Aorta (tissue), 5 donors: Measurements from ENCODE around the gene CBS. TPM values are rescaled to one million over a fixed set of nuclear protein-coding genes. Genes with fewer than 3 reads are reported as not detected.
"Not testable (repeated sequence)": the region's sequence is repeated elsewhere in the genome, so short reads cannot be mapped to it uniquely, and the experiment has no call there.

Experiments used
- ATAC-seq: fragments of 200-7000 bp; cut with Tn5 transposase; one replicate; pipeline ENCODE4 v1.9.1; 2022; ENCODE audit warnings: moderate library complexity; ENCODE audit not compliant: low FRiP score
- DNase-seq, 2 donors: peaks; one replicate each; pipeline ENCODE4 v3.0.0-alpha.2; 2020
- H3K27ac ChIP-seq, 2 donors: one replicate each; pipeline ENCODE4 v1.5.1; 2013; ENCODE audit warnings: low read length in 2 of 2, mild to moderate bottlenecking in 2 of 2, moderate library complexity in 2 of 2, control low read depth in 1 of 2, inconsistent platforms in 1 of 2, low read depth in 1 of 2
- H3K27me3 ChIP-seq, 2 donors: one replicate each; pipeline ENCODE4 v1.6.1; 2013; ENCODE audit warnings: control low read depth in 1 of 2, low read length in 1 of 2, mild to moderate bottlenecking in 1 of 2, moderate library complexity in 1 of 2; ENCODE audit not compliant: insufficient read depth in 2 of 2, control insufficient read depth in 1 of 2
- H3K36me3 ChIP-seq, 2 donors: one replicate each; pipeline ENCODE4 v1.6.1; 2013; ENCODE audit warnings: control low read depth in 1 of 2, low read length in 1 of 2, mild to moderate bottlenecking in 1 of 2; ENCODE audit not compliant: insufficient read depth in 2 of 2, control insufficient read depth in 1 of 2
- H3K4me1 ChIP-seq, 2 donors: one replicate each; pipeline ENCODE4 v1.6.1; 2013; ENCODE audit warnings: low read length in 2 of 2, control low read depth in 1 of 2, mild to moderate bottlenecking in 1 of 2, moderate library complexity in 1 of 2; ENCODE audit not compliant: insufficient read depth in 2 of 2, control insufficient read depth in 1 of 2
- H3K4me3 ChIP-seq, 2 donors: one replicate each; pipeline ENCODE4 v1.5.1; 2013; ENCODE audit warnings: low read length in 2 of 2, control low read depth in 1 of 2, mild to moderate bottlenecking in 1 of 2
- H3K9me3 ChIP-seq: one replicate; pipeline ENCODE4 v1.6.1; 2013; ENCODE audit warnings: mild to moderate bottlenecking, low read length; ENCODE audit not compliant: control insufficient read depth
- whole genome bisulfite sequencing, 2 donors: extraction: QIAGEN DNeasy Blood & Tissue Kit; methylation state at CpG; one replicate each; pipeline ENCODE4 v1.1.7; 2013; 5-methylcytosine and 5-hydroxymethylcytosine counted together
- intact Hi-C, 2 donors: fragments of 100-400 bp; cut with DNase I; formaldehyde crosslinking; loops; one replicate each; pipeline versions ENCODE4 v1.14.2 to v1.15.0; 2022
- polyA plus RNA-seq, 2 donors: library from polyadenylated mRNA; stranded (reverse); fragments of 200-250 nt; gene quantifications; one replicate each; pipeline ENCODE4 v1.2.3, GENCODE V29; 2013
- total RNA-seq, 2 donors: library from RNA; stranded (reverse); fragmentation: NEBNext Ultra II Directional; extraction: Animal tissue kit (Norgen Biotek cat#: 25700); gene quantifications; one replicate each; pipeline ENCODE4 v1.2.1, GENCODE V29; 2021
- donor health status: healthy with polysubstance abuse.
- donor health status: Bipolar disorder and iron deficiency.
- donor health status: DM: no; HTN: no; CAD: no.
- donor health status: DM: no; HTN: no; CAD: no.
- donor health status: DM: yes; HTN: yes; CAD: no.

CBS gene
- total and polyA plus RNA-seq, 4 donors, result 9.2 to 38.1 (median 20.4) TPM

GRCh38 chr21:43053112-43053511 lies 22.5 kb downstream of the CBS start:
- not testable (repeated sequence) for H3K27ac ChIP-seq

GRCh38 chr21:43045876-43046821 lies 29.5 kb downstream of the CBS start:
- H3K27ac ChIP-seq, H3K4me1 ChIP-seq, H3K9me3 ChIP-seq, intact Hi-C loops, H3K27me3 ChIP-seq, H3K4me3 ChIP-seq, H3K36me3 ChIP-seq, DNase-seq, ATAC-seq: not testable (repeated sequence)
- WGBS, 2 donors, result 37 to 39% methylated on average over 16 to 18 of the region's 21 CpGs

More at GRCh38 chr21:43053112-43053511, 22.5 kb downstream of the CBS start:
- H3K27me3 ChIP-seq, H3K9me3 ChIP-seq, intact Hi-C loops, H3K36me3 ChIP-seq, ATAC-seq, DNase-seq, H3K4me3 ChIP-seq, H3K4me1 ChIP-seq: not testable (repeated sequence)
- no CpG with 5 or more reads among the region's 13 CpGs for WGBS, 2 donors

GRCh38 chr21:43045165-43045875 lies 30.3 kb downstream of the CBS start:
- 21 to 28% methylated on average over 6 to 8 of the region's 17 CpGs for WGBS, 2 donors
- H3K27ac ChIP-seq, result peak overlapping the region in 1 of 2 donors; percentile 25
- not testable (repeated sequence) for DNase-seq

GRCh38 chr21:43044547-43044946 lies 31.1 kb downstream of the CBS start:
- ATAC-seq, H3K27ac ChIP-seq, DNase-seq, H3K36me3 ChIP-seq, intact Hi-C loops, H3K27me3 ChIP-seq, H3K9me3 ChIP-seq, H3K4me3 ChIP-seq, H3K4me1 ChIP-seq: not testable (repeated sequence)
- 53 to 83% methylated on average over 6 to 12 of the region's 14 CpGs for WGBS, 2 donors

More at GRCh38 chr21:43045165-43045875, 30.3 kb downstream of the CBS start:
- H3K36me3 ChIP-seq, H3K4me3 ChIP-seq, H3K9me3 ChIP-seq, H3K27me3 ChIP-seq, intact Hi-C loops, H3K4me1 ChIP-seq: not testable (repeated sequence)
- peak; percentile 86 for ATAC-seq

- intact Hi-C loops, result not testable (repeated sequence)
These were observed 32.3 kb downstream of the CBS start for GRCh38 chr21:43043291-43043690.

GRCh38 chr21:43042169-43042568 lies 33.5 kb downstream of the CBS start:
- intact Hi-C loops, H3K36me3 ChIP-seq, H3K27ac ChIP-seq, ATAC-seq, DNase-seq, H3K9me3 ChIP-seq, H3K4me1 ChIP-seq, H3K4me3 ChIP-seq, H3K27me3 ChIP-seq: not testable (repeated sequence)
- 68 to 74% methylated on average over 5 of the region's 5 CpGs for WGBS, 2 donors

More at GRCh38 chr21:43043291-43043690, 32.3 kb downstream of the CBS start:
- H3K27me3 ChIP-seq, H3K4me1 ChIP-seq, H3K9me3 ChIP-seq, H3K27ac ChIP-seq, DNase-seq, H3K36me3 ChIP-seq, ATAC-seq, H3K4me3 ChIP-seq: not testable (repeated sequence)
- WGBS, 2 donors, result 96% methylated on average over 6 to 10 of the region's 14 CpGs

- intact Hi-C loops, H3K4me3 ChIP-seq, H3K27ac ChIP-seq, H3K36me3 ChIP-seq, ATAC-seq, H3K27me3 ChIP-seq, H3K4me1 ChIP-seq, H3K9me3 ChIP-seq, DNase-seq: not testable (repeated sequence)
- WGBS, 2 donors, result 88 to 89% methylated on average over 6 to 8 of the region's 10 CpGs
These were observed 37.0 kb downstream of the CBS start for GRCh38 chr21:43038659-43039044.

GRCh38 chr21:43037918-43038658 lies 37.5 kb downstream of the CBS start:
- H3K27me3 ChIP-seq, intact Hi-C loops, H3K27ac ChIP-seq, H3K36me3 ChIP-seq, DNase-seq, H3K9me3 ChIP-seq, H3K4me3 ChIP-seq, H3K4me1 ChIP-seq, ATAC-seq: not testable (repeated sequence)
- WGBS, 2 donors, result 81 to 86% methylated on average over 13 to 18 of the region's 19 CpGs
